Naive B cell (primary cell): ENCODE measurements around the gene RXRA. TPM values are rescaled to one million over a fixed set of nuclear protein-coding genes. Genes with fewer than 3 reads are reported as not detected.

ENCODE experiments used
- ATAC-seq, 2 donors: fragments of 150-1000 bp; cut with Tn5 transposase; 2 replicates each; pipeline ENCODE4 v1.10.0; 2021; ENCODE audit warnings: low read depth in 2 of 2, mild to moderate bottlenecking in 2 of 2, moderate library complexity in 2 of 2
- DNase-seq: peaks from one replicate; pipeline ENCODE4 v3.0.0; 2022
- H3K27ac Mint-ChIP-seq, 6 donors: one replicate each; pipeline ENCODE4 v1.8.0; 2020 to 2022; ENCODE audit warnings: mild to moderate bottlenecking in 6 of 6, mixed read lengths in 6 of 6, moderate library complexity in 5 of 6, inconsistent platforms in 2 of 6
- H3K27me3 Mint-ChIP-seq, 3 donors: one replicate each; pipeline ENCODE4 v1.8.0; 2021 to 2022; ENCODE audit warnings: mixed read lengths in 3 of 3, mild to moderate bottlenecking in 1 of 3
- H3K36me3 Mint-ChIP-seq, 2 donors: one replicate each; pipeline ENCODE4 v1.8.0; 2020 to 2022; ENCODE audit warnings: mixed read lengths in 2 of 2, inconsistent platforms in 1 of 2, mild to moderate bottlenecking in 1 of 2
- H3K4me1 Mint-ChIP-seq, 3 donors: one replicate each; pipeline ENCODE4 v1.8.0; 2020 to 2022; ENCODE audit warnings: mixed read lengths in 3 of 3, inconsistent platforms in 1 of 3, mild to moderate bottlenecking in 1 of 3, moderate library complexity in 1 of 3
- H3K4me3 Mint-ChIP-seq, 8 donors: one replicate each; pipeline ENCODE4 v1.8.0; 2020 to 2022; ENCODE audit warnings: mild to moderate bottlenecking in 8 of 8, mixed read lengths in 8 of 8, moderate library complexity in 8 of 8, inconsistent platforms in 2 of 8
- H3K9me3 Mint-ChIP-seq, 7 donors: one replicate each; pipeline ENCODE4 v1.8.0; 2020 to 2022; ENCODE audit warnings: mixed read lengths in 7 of 7, mild to moderate bottlenecking in 5 of 7, inconsistent platforms in 2 of 7, moderate library complexity in 1 of 7
- polyA plus RNA-seq, 6 donors: library from polyadenylated mRNA; unstranded; fragments of 300-500 nt; fragmentation: Illumina TruSeq; gene quantifications; one replicate each; pipeline ENCODE4 v1.2.3, GENCODE V29; 2021; ENCODE audit warnings: low read depth in 6 of 6

RXRA gene
- polyA plus RNA-seq, 6 donors from 2014 or later: 0.31 to 0.76 (median 0.50) TPM; not detected in 1

DNA sequence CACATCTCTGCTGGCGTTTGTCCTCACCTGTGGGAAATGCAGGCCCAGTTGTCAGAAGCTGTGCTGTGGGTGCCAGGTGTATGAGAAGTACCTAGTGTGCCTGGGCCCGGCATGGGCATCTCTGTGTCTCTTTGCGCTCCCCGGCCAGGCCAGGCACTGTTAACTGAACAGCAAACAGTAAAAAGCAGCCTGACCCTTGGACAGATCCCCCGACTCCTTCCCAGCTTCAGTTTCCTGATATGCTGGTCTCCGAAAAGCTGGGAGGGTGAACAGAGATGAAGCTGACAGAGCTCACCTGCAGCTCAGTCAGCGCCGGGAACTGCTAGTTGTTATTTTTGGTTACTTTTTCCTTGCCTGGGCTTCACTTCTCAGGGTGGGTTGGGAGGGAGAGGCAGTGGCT, 28.9 kb downstream of the RXRA start:
- no peaks in the 10 kb centered on the region for H3K9me3 Mint-ChIP-seq
- no peak overlapping the region for H3K4me3 Mint-ChIP-seq
- no peaks in the 10 kb centered on the region for H3K4me1 Mint-ChIP-seq
- no peak overlapping the region for H3K27ac Mint-ChIP-seq
- H3K36me3 Mint-ChIP-seq: no peaks in the 10 kb centered on the region
- DNase-seq (no peak), ATAC-seq (no peak)
- no peaks in the 10 kb centered on the region for H3K27me3 Mint-ChIP-seq

DNA sequence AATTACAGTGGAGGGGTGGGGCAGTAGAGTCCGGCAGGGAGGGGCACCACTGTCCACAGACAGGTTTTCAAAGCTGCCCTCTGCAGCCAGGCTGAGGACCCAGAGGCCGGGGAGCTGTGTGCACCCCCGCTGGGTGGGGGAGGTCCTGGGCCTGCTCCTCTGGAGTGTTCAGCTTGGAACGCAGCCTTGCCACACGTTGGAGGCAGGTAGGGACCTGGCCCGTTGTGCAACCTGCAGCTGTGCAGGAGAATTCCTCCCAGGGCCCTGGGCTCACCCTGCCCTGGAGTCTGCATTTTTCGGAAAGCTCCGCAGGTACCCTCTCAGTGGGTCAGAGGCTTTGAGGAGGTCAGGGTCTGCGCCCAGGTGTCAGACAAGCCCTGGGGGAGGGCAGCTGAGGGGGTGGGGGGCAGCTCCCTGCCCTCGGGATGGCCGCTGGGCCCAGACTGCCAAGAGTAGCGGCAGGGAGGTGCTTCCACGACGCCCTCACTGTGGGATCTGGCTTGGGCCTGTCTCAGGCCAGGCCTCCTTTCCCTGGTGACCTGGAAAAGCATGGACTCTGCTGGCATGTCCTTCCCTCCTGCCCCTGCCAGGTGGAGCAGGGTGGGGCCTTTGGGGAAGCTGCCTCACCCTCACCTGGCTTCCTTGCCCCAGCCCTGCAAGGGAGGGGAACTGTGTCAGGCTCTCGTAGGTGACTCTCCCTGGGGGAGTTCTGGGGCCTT, 29.5 kb downstream of the RXRA start:
- H3K9me3 Mint-ChIP-seq: no peaks in the 10 kb centered on the region
- H3K27ac Mint-ChIP-seq: peak overlapping the region in 1 of 6 donors; percentile 56
- H3K36me3 Mint-ChIP-seq: no peaks in the 10 kb centered on the region
- H3K4me3 Mint-ChIP-seq: no peak overlapping the region
- no peaks in the 10 kb centered on the region for H3K4me1 Mint-ChIP-seq
- DNase-seq (no peak), ATAC-seq (no peak)
- no peaks in the 10 kb centered on the region for H3K27me3 Mint-ChIP-seq

- ATAC-seq: no peak
These were observed 30.5 kb downstream of the RXRA start for GRCh38 chr9:134356496-134357470.

GRCh38 chr9:134357631-134358025, 31.4 kb downstream of the RXRA start:
- H3K36me3 Mint-ChIP-seq: no peaks in the 10 kb centered on the region
- peak overlapping the region in 1 of 6 donors; percentile 68 for H3K27ac Mint-ChIP-seq
- H3K9me3 Mint-ChIP-seq: no peaks in the 10 kb centered on the region
- no peaks in the 10 kb centered on the region for H3K4me1 Mint-ChIP-seq
- ATAC-seq (no peak), DNase-seq (no peak)
- H3K27me3 Mint-ChIP-seq: no peaks in the 10 kb centered on the region
- H3K4me3 Mint-ChIP-seq: no peak overlapping the region

More at GRCh38 chr9:134356496-134357470, 30.5 kb downstream of the RXRA start:
- Mint-ChIP-seq H3K4me3 (no peak overlapping the region), H3K27ac (peak overlapping the region in 1 of 6 donors; percentile 56), H3K9me3 (no peaks in the 10 kb centered on the region), H3K36me3 (no peaks in the 10 kb centered on the region), H3K4me1 (no peaks in the 10 kb centered on the region), H3K27me3 (no peaks in the 10 kb centered on the region)
- no peak for DNase-seq

DNA sequence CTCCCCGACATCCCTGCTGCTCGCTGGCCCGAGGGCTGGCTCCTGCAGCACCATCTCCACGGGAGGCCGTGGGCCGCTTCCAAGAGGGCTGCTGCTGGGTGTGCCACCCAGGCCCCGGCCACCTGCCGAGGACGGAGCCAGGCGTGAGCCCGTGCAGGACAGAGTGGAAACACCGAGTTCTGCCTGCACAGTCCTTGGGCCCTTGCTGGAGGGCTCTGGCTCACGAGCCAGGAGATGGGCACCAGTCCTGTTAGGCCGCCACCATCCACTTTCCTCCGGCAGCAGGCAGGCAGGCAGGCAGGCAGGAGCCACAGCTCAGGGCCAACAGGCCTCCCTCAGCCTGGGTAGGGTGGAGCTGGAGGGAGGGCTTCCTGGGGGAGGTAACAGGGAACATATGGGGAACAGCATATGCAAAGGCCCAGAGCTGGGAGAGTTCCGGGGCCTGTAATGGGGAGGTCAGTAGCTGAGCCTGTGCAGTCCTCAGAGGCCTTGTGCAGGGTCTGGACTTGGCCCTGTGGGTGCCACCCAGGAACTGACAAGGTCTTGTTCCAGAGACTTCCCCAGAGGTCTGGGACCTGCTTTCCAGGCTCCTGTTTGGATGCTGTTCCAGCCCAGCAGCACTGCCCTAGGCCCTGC, 31.9 kb downstream of the RXRA start:
- no peak overlapping the region for H3K4me3 Mint-ChIP-seq
- H3K36me3 Mint-ChIP-seq: no peaks in the 10 kb centered on the region
- H3K4me1 Mint-ChIP-seq: no peaks in the 10 kb centered on the region
- no peak overlapping the region for H3K27ac Mint-ChIP-seq
- DNase-seq (no peak), ATAC-seq (no peak)
- H3K9me3 Mint-ChIP-seq: no peaks in the 10 kb centered on the region
- no peaks in the 10 kb centered on the region for H3K27me3 Mint-ChIP-seq

DNA sequence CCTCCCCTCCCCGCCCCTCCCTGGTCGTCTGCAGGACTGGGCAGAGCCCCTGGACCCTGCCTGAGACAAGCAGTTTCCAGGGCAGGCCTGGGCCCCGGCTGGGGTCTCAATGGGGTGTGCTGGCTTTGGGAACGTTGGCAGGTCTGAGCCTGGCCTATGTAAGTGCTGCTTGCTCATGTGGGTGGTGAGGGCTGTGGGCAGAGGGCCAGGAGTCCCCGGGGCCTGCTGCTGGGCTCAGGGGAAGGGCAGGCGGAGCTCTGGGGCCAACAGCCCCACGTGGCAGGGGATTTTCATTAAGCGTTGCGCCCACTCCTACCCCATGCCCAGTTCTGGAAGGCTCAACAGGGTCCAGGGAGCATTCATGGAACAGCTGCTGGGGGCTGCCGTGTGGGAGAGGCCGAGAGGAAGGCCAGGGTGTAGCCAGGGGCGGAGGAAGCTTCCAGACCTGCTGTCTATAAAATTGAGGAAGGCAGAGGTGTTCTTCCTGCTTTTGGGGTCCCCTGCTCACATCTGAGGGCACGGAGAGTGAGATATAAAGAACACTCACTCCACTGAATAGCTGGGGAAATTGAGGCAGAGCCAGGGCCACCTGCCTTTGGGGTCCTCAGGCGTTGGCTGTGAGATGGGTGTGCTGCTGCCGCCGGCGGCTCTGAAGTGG, 32.5 kb downstream of the RXRA start:
- H3K36me3 Mint-ChIP-seq: no peaks in the 10 kb centered on the region
- H3K4me3 Mint-ChIP-seq: no peak overlapping the region
- H3K9me3 Mint-ChIP-seq: no peaks in the 10 kb centered on the region
- no peaks in the 10 kb centered on the region for H3K27me3 Mint-ChIP-seq
- ATAC-seq (no peak), DNase-seq (no peak)
- peak overlapping the region in 1 of 6 donors; percentile 68 for H3K27ac Mint-ChIP-seq
- H3K4me1 Mint-ChIP-seq: no peaks in the 10 kb centered on the region

DNA sequence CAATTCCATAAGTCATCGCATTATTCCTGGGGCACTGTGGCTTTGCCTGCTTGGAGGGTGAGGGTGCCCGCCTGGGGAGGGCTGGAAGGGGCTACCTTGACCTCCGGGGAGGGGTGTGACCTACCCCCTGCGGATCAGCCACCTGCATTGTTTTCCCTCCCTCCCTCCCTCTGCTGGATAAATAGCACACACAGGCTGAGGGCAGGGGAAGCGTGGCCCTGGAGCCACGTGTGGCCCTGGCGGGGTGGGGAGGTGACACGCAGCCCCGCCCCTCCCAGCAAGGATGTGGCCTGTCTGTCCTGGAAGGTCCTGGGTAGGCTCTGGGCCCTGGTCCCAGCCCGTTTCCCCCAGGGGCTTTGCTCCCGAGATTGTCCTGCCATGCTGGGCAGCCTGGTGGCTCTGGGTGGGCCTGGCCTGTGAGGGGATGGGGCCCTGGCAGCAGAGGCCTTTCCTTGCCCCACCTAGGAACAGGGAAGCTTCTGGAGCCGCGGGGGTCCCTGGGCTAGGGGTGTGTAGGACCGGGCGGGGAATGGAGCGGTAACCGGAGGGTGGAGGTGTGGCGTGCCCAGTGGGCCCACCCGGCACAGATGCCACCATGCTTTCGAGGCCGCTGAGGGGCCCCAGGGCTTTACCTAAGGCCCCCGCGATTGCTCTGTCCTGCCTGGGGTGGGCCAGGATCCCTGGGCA, 33.4 kb downstream of the RXRA start:
- no peak for DNase-seq
- no peaks in the 10 kb centered on the region for H3K36me3 Mint-ChIP-seq

DNA sequence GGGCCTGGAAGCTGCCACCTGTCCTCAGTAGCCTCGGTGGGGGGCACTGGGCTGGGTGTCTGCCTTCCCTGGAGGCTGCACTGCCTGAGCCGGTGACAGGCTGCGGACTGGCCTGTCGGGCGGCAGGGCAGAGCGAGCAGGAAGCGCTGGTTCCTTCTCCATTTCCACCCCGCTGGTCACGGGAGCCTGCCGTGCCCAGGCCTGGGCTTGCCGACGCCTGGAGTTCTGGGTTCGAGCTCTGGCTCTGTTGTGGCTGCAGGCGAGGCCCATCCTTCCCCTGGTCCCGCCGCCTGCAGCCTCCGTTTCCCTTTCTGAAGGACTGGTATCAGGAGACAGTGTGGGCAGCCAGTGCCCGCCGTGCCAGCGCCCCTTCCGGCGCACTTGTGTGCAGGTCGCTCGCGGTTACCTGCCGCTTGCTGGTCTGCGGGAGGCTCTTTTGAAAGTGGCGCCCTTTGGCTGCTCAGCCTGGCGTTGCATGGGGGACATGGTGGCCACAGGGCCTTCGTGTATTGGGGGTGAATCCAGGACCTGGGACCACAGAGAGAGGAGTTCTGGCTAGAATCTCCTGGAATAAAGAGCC, 34.0 kb downstream of the RXRA start:
- Mint-ChIP-seq H3K4me3 (no peak overlapping the region), H3K36me3 (no peaks in the 10 kb centered on the region), H3K9me3 (no peaks in the 10 kb centered on the region), H3K27me3 (no peaks in the 10 kb centered on the region), H3K4me1 (peaks cover 0 to 2% (median under 1%) of the 10 kb centered on the region in 3 donors), H3K27ac (no peak overlapping the region)
- DNase-seq (no peak), ATAC-seq (no peak)

More for the DNA sequence above, 33.4 kb downstream of the RXRA start:
- no peak for ATAC-seq
- Mint-ChIP-seq H3K4me3 (no peak overlapping the region), H3K27ac (peak overlapping the region in 1 of 6 donors; percentile 11), H3K4me1 (peaks cover 0 to under 1% (median 0%) of the 10 kb centered on the region in 3 donors), H3K9me3 (no peaks in the 10 kb centered on the region), H3K27me3 (no peaks in the 10 kb centered on the region)

DNA sequence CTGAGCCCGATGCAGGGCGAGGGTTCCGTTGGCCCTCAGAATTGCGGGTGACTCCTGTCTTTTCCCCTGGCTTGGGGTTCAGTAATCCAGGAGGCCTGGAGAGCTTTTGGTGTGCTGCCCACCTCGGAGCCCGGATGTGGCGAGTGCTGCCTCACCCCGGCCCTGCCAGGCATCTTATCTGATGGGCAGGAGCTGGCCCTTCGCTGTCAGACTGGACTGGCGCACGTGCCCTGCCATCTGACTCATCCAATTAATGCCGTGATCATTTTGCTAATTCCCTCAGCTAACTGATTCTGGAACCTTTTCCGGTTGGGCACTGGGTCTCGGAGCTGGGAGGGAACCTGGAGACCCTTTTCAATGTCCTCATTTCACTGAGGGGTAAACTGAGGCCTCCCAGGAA, 34.6 kb downstream of the RXRA start:
- Mint-ChIP-seq H3K27ac (no peak overlapping the region), H3K4me3 (no peak overlapping the region), H3K4me1 (peaks cover 0 to 6% (median 4%) of the 10 kb centered on the region in 3 donors), H3K36me3 (no peaks in the 10 kb centered on the region), H3K9me3 (no peaks in the 10 kb centered on the region), H3K27me3 (no peaks in the 10 kb centered on the region)
- DNase-seq (no peak), ATAC-seq (no peak)

GRCh38 chr9:134361426-134361825, 35.2 kb downstream of the RXRA start:
- Mint-ChIP-seq H3K27ac (no peak overlapping the region), H3K36me3 (no peaks in the 10 kb centered on the region), H3K27me3 (no peaks in the 10 kb centered on the region), H3K4me1 (peaks cover 0 to 6% (median 4%) of the 10 kb centered on the region in 3 donors), H3K9me3 (no peaks in the 10 kb centered on the region), H3K4me3 (no peak overlapping the region)
- ATAC-seq (no peak), DNase-seq (no peak)

GRCh38 chr9:134361843-134362414, 35.7 kb downstream of the RXRA start:
- Mint-ChIP-seq H3K27me3 (peaks cover 0 to 4% (median 2%) of the 10 kb centered on the region in 3 donors), H3K9me3 (no peaks in the 10 kb centered on the region), H3K27ac (no peak overlapping the region), H3K4me1 (peaks cover 0 to 6% (median 4%) of the 10 kb centered on the region in 3 donors), H3K36me3 (no peaks in the 10 kb centered on the region), H3K4me3 (no peak overlapping the region)
- ATAC-seq (no peak), DNase-seq (no peak)

DNA sequence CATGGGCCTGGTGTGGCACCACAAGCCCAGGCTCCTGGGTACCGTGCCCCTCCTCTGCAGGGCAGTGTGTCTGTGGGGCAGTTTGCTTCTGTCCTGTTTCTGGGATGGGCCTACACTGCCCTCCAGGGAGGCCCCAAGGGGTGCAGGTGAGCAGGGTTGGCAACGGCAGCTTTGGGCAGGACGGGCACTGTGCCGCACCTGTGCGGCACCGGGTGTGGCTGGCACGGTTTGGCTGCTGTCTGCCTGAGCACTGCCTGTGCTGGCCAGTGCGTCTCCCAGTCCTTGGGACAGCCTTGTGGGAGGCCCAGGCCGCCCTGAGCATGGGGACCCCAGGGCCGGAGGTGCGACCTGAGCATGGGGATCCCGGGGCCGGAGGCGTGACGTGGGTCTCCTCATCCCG, 37.2 kb downstream of the RXRA start:
- ATAC-seq: no peak
- H3K4me3 Mint-ChIP-seq: no peak overlapping the region
- H3K9me3 Mint-ChIP-seq: no peaks in the 10 kb centered on the region
- no peak for DNase-seq
- no peak overlapping the region for H3K27ac Mint-ChIP-seq
- peaks cover 2 to 6% (median 6%) of the 10 kb centered on the region in 3 donors for H3K4me1 Mint-ChIP-seq
- no peaks in the 10 kb centered on the region for H3K36me3 Mint-ChIP-seq
- H3K27me3 Mint-ChIP-seq: peaks cover 0 to 12% (median 6%) of the 10 kb centered on the region in 3 donors
